ENCODE measurements around the gene LCAT. TPM values are rescaled to one million over a fixed set of nuclear protein-coding genes. Genes with fewer than 3 reads are reported as not detected.
"Not testable (repeated sequence)": the region's sequence is repeated elsewhere in the genome, so short reads cannot be mapped to it uniquely, and the experiment has no call there.

LCAT gene
- total RNA-seq, 2 experiments from 2014 or later, result 15.6 to 22.7 TPM

DNA sequence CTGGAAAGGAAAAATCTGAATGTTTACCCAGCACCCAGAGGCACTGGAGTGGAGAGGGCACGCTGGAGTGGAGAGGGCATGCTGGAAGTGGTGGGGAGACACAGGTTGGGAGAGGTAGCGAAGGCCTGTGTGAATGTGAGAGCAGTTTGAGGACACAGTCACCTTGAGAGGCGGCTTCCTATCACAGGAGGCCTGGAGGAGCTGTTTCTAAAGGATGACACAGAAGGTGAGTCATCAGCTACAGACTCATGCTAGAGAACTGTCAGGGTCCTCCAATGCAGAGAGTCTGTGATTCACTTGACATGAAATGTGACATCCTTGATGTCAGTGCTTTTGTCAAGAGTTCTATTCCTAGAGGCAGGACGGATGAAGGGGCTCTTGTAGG, 26.1 kb downstream of the LCAT start:
- Mint-ChIP-seq H3K36me3 (peaks cover 3% of the 10 kb centered on the region), H3K9me3 (ENCODE audit: low read depth) (no peaks in the 10 kb centered on the region), H3K4me3 (no peak overlapping the region), H3K27me3 (no peaks in the 10 kb centered on the region), H3K27ac (peak overlapping the region; percentile 80), H3K4me1 (peaks cover 26% of the 10 kb centered on the region)
- peak; percentile 61 for DNase-seq
- ATAC-seq, result peak; percentile 94
- CTCF ChIA-PET, result interaction anchor here (1.0 to 1.2 kb wide), 7 partner anchors 11 to 397 kb away, joined by 3 to 5 read pairs (median 3); partner anchors contain the start of gene PSMB10

DNA sequence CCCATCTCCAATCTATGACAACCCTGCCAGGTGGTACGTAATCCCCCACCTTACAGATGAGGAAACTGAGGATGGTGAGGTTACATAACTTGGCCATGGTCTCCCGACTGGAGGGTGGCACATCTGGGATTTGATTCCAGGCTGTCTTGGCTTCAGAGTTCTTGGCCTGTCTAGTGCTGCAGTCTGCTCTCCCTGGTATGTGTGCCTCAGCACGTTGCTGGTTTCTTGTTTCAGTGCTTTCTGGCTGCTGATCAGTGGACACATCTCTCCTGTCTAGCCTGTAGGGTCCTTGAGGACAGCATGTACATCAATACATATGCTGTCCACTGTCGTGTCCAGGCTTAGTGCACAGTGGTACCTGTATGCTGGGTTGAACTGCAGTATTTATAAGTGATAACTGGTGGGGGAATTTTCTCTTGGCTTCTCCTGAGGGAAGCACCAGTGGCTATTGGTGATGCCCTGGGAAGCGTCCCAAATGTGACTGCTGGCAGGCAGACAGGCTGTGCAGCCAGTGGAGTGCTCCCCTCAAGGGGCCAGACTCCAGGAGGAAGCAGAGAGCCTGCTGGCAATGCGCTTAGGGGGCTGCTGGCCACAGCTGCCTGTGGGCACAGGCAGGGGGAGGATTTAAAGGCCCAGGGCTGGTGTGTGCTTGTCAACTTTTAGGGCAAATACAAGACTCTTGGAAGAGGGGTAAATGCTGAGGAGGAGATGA, 26.6 kb downstream of the LCAT start:
- CTCF ChIA-PET, result interaction anchor here (1.0 to 1.2 kb wide), 6 partner anchors 11 to 397 kb away, joined by 3 to 5 read pairs (median 3); partner anchors contain the start of gene PSMB10
- peaks cover 26% of the 10 kb centered on the region for H3K4me1 Mint-ChIP-seq
- no peaks in the 10 kb centered on the region for H3K27me3 Mint-ChIP-seq
- DNase-seq (no peak), ATAC-seq (no peak)
- H3K27ac Mint-ChIP-seq, result peak overlapping the region; percentile 80
- H3K36me3 Mint-ChIP-seq, result peaks cover 3% of the 10 kb centered on the region
- H3K4me3 Mint-ChIP-seq, result no peak overlapping the region
- H3K9me3 Mint-ChIP-seq (ENCODE audit: low read depth), result no peaks in the 10 kb centered on the region

DNA sequence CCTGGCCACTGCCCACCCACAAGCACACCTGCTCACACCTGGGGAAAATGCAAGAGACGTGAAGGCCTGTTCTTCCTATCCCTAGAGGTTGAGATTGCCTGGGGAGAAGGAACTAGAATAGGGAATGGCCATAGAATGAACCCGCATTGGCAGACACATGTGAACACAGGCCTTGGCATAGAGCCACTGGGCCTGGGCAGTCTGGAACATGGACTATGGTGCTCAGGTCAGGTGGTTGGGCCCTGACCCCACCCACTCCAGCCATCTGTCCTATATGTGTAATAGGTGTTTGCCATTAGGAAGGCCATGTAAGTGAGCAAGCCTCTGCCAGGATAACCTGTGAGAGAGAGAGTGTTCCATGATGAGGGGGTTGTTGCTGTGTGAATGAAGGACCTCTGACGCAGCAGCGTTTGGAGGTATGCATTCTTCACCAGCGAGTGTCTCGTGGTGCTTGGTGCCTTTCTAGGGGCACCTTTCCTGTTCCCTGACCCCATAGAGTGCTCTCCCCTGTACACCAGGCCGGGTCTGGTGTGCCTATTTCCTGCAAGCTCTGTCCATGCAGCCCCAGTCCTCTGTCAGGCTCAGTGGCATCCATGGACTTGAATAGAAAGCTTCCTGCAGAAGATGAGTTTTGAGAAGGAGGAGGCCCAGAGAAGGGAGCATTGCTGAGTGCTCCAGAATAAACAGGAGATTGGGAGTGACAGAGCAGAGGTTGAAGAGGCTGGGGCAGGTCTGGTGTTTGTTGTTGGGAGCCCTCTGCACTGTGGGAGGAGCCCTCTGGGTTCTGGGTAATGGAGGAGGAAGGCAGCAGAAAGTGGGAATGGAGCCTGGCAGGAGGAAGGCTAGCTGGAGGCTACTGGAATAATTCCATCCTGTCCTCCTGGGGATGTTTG, 27.8 kb downstream of the LCAT start:
- peaks cover 19% of the 10 kb centered on the region for H3K4me1 Mint-ChIP-seq
- no peaks in the 10 kb centered on the region for H3K27me3 Mint-ChIP-seq
- ATAC-seq (no peak), DNase-seq (no peak)
- no peak overlapping the region for H3K4me3 Mint-ChIP-seq
- no peaks in the 10 kb centered on the region for H3K9me3 Mint-ChIP-seq (ENCODE audit: low read depth)
- H3K36me3 Mint-ChIP-seq, result peaks cover 3% of the 10 kb centered on the region
- peak overlapping the region; percentile 52 for H3K27ac Mint-ChIP-seq
- CTCF ChIA-PET, result interaction anchor here (0.8 to 0.9 kb wide), 2 partner anchors 12 to 16 kb away, joined by 3 read pairs; no protein-coding TSS in a partner anchor

DNA sequence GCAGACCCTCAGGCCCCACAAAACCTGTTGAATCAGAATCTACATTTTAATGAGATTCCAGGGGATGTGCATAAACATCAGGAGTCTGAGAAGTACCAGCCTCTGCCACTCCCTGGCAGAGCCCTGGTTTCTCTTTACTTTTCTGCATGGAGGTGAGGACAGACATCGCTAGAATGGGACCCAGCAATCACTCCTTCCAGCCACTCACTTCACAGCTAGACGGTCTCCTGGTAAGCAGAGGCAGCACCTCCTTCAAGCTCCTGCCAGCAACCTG, 28.5 kb downstream of the LCAT start:
- H3K36me3 Mint-ChIP-seq; DNase-seq; H3K27ac Mint-ChIP-seq; H3K27me3 Mint-ChIP-seq; ATAC-seq; H3K4me3 Mint-ChIP-seq; H3K9me3 Mint-ChIP-seq (ENCODE audit: low read depth): not testable (repeated sequence)
- CTCF ChIA-PET, result interaction anchor here (0.8 to 2.4 kb wide), 3 partner anchors 13 to 21 kb away, joined by 3 to 10 read pairs (median 3); partner anchors contain the start of gene PSMB10
- H3K4me1 Mint-ChIP-seq, result peaks cover 22% of the 10 kb centered on the region

DNA sequence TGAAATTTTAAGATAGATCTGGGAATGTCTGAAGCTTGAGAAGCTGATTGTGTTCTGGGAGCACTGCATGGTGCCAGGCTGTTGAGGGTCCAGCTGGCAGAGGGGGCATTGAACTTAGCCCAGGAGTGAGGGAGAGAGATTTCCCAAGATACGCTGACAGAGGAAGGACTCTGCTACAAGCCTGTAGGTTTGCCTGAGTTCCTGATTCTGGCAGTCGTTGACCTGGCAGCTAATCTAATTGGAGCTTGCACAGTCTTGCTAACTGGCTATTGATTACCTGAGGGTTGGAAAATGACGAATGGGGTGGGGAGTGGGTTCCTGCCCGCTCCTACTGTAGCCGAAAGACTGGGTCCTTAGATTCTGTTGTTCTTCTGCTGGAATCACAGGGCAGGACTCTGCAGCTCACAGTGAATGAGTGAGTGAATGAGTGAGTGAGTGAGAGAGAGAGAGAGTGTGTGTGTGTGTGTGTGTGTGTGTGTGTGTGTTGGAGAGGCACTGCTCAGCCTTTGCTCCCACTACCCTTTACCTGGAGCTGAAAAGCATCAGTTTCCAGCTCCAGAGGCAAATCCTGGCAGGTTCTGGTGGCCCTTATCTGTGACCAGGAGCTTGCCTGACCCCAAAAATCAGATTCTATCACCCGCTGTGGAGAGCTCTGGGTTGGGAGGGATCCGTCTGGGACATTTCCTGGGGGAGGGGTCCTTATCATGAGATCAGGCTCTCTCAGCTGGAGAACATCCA, 29.0 kb downstream of the LCAT start:
- H3K4me1 Mint-ChIP-seq, result peaks cover 27% of the 10 kb centered on the region
- CTCF ChIA-PET, result interaction anchor here (0.8 to 2.4 kb wide), 4 partner anchors 13 to 99 kb away, joined by 3 to 10 read pairs (median 5); partner anchors contain the start of gene PSMB10
- H3K27me3 Mint-ChIP-seq, result no peaks in the 10 kb centered on the region
- DNase-seq (no peak), ATAC-seq (no peak)
- H3K9me3 Mint-ChIP-seq (ENCODE audit: low read depth), result no peaks in the 10 kb centered on the region
- H3K36me3 Mint-ChIP-seq, result peaks cover 1% of the 10 kb centered on the region
- no peak overlapping the region for H3K4me3 Mint-ChIP-seq
- no peak overlapping the region for H3K27ac Mint-ChIP-seq

DNA sequence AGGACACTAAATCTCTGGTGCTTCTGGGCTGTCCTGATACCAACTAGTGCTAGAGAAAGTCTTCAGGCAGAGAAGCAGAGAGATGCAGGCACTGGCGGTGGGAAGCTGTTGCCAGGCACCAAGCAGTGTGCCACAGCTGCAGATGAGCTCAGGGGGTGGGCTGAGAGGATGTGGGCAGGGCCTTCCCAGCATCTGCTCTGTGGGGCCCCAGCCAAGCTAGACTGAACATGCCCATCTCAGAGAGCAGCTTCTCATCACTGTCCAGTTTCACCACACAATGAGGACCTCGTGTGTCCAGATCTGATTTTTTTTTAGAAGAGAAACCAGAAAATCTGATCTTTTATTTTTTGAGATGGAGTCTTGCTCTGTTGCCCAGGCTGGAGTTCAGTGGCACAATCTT, 33.8 kb downstream of the LCAT start:
- H3K27me3 Mint-ChIP-seq, result no peaks in the 10 kb centered on the region
- CTCF ChIA-PET, result interaction anchor here (0.7 to 3.1 kb wide), 8 partner anchors 18 to 131 kb away, joined by 3 to 13 read pairs (median 5); no protein-coding TSS in a partner anchor
- no peak overlapping the region for H3K4me3 Mint-ChIP-seq
- peak overlapping the region; percentile 47 for H3K27ac Mint-ChIP-seq
- H3K9me3 Mint-ChIP-seq (ENCODE audit: low read depth), result no peaks in the 10 kb centered on the region
- peaks cover 17% of the 10 kb centered on the region for H3K4me1 Mint-ChIP-seq
- peak; percentile 73 for DNase-seq
- peak; percentile 95 for ATAC-seq
- peaks cover 4% of the 10 kb centered on the region for H3K36me3 Mint-ChIP-seq

DNA sequence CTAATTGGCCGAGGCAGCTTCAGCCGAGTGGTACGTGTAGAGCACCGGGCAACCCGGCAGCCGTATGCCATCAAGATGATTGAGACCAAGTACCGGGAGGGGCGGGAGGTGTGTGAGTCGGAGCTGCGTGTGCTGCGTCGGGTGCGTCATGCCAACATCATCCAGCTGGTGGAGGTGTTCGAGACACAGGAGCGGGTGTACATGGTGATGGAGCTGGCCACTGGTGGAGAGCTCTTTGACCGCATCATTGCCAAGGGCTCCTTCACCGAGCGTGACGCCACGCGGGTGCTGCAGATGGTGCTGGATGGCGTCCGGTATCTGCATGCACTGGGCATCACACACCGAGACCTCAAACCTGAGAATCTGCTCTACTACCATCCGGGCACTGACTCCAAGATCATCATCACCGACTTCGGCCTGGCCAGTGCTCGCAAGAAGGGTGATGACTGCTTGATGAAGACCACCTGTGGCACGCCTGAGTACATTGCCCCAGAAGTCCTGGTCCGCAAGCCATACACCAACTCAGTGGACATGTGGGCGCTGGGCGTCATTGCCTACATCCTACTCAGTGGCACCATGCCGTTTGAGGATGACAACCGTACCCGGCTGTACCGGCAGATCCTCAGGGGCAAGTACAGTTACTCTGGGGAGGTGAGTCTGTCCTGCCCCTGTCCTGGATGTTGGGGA, 34.7 kb downstream of the LCAT start:
- Mint-ChIP-seq H3K27ac (peak overlapping the region; percentile 47), H3K4me1 (peaks cover 17% of the 10 kb centered on the region), H3K4me3 (no peak overlapping the region), H3K9me3 (ENCODE audit: low read depth) (no peaks in the 10 kb centered on the region), H3K27me3 (no peaks in the 10 kb centered on the region), H3K36me3 (peaks cover 4% of the 10 kb centered on the region)
- no peak for DNase-seq
- CTCF ChIA-PET, result interaction anchor here (1.0 kb wide), 1 partner anchor 93 kb away, joined by 4 read pairs; no protein-coding TSS in a partner anchor
- no peak for ATAC-seq

DNA sequence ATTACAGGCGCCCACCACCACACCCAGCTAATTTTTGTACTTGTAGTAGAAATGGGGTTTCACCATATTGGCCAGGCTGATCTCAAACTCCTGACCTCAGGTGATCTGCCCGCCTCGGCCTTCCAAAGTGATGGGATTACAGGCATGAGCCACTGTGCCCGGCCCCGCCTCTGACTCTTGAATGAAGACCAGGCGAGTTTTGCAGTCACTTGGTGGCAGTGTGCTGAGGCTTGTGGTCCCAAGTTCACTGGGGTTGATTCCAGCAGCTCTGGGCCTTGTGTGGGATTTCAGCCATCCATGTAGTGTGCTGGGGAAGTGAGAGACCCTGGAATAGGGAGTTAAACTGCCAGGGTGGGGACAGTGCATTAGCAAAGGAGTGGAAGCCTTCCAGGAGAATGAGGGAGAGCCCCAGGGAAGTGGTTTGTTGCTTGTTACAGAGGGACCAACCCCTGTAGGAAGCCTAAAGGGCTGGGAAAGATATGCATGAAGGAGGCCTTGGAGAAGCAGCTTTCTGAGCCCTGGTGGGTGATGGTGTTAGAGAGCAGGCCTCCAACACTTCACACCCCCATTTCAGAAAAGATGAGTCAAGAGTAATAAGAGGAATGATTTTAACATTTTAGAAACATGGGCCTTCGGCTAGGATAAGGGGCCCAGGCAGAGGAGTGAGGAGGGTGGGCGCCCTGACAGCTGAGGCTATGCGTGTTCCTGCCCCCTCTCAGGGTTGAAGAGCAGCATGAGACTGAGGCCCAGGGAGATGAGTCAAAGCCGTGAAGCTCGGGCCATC, 36.3 kb downstream of the LCAT start:
- H3K27ac Mint-ChIP-seq, result peak overlapping the region; percentile 0
- H3K4me1 Mint-ChIP-seq, result peaks cover 17% of the 10 kb centered on the region
- ATAC-seq, result no peak
- CTCF ChIA-PET, result interaction anchor here (1.7 kb wide), 1 partner anchor 24 kb away, joined by 7 read pairs; no protein-coding TSS in a partner anchor
- no peak overlapping the region for H3K4me3 Mint-ChIP-seq
- DNase-seq, result no peak
- no peaks in the 10 kb centered on the region for H3K27me3 Mint-ChIP-seq
- H3K9me3 Mint-ChIP-seq (ENCODE audit: low read depth), result no peaks in the 10 kb centered on the region
- H3K36me3 Mint-ChIP-seq, result peaks cover 4% of the 10 kb centered on the region

DNA sequence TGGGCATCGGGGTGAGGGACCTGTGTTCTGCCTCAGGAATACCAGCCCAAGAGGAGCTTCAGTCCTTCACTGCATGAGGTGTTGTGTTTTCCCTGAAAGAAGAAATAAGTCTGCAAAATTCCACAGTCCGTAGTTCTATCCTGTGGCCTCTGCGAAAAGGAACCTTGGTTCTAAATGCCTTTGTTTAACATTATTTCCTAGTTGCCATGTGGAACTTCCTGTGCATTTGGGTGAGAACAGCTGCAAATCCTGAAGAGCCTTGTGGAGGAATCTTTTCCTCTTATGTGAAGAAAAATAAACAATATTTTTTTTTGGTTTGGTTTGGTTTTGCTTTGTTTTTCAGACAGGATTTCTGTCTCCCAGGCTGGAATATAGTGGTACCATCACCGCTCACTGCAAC, 41.1 kb downstream of the LCAT start:
- no peaks in the 10 kb centered on the region for H3K36me3 Mint-ChIP-seq
- no peaks in the 10 kb centered on the region for H3K9me3 Mint-ChIP-seq (ENCODE audit: low read depth)
- no peak overlapping the region for H3K4me3 Mint-ChIP-seq
- no peak for ATAC-seq
- no peak overlapping the region for H3K27ac Mint-ChIP-seq
- H3K27me3 Mint-ChIP-seq, result no peaks in the 10 kb centered on the region
- DNase-seq, result no peak
- CTCF ChIA-PET, result interaction anchor here (0.6 to 1.9 kb wide), 2 partner anchors 84 to 86 kb away, joined by 4 to 7 read pairs; no protein-coding TSS in a partner anchor
- H3K4me1 Mint-ChIP-seq, result no peaks in the 10 kb centered on the region

DNA sequence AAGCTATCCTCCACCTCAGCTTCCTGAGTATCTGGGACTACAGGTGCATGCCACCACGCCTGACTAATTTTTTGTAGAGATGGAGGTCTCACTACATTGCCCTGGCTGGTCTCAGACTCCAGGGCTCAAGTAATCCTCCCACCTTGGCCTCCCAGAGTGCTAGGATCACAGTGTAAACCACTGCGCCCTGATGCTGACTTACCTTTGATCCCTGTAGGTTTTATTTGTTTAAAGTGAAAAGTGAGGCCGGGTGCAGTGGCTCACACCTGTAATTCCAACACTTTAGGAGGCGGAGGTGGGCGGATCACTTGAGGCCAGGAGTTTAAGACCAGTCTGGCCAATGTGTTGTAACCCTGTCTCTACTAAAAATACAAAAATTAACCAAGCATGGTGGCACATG, 42.2 kb downstream of the LCAT start:
- no peaks in the 10 kb centered on the region for H3K36me3 Mint-ChIP-seq
- DNase-seq (no peak), ATAC-seq (no peak)
- no peak overlapping the region for H3K4me3 Mint-ChIP-seq
- H3K27me3 Mint-ChIP-seq, result no peaks in the 10 kb centered on the region
- no peaks in the 10 kb centered on the region for H3K9me3 Mint-ChIP-seq (ENCODE audit: low read depth)
- no peak overlapping the region for H3K27ac Mint-ChIP-seq
- no peaks in the 10 kb centered on the region for H3K4me1 Mint-ChIP-seq
- CTCF ChIA-PET, result interaction anchor here (1.6 to 1.7 kb wide), 2 partner anchors 18 to 85 kb away, joined by 4 to 6 read pairs; no protein-coding TSS in a partner anchor

DNA sequence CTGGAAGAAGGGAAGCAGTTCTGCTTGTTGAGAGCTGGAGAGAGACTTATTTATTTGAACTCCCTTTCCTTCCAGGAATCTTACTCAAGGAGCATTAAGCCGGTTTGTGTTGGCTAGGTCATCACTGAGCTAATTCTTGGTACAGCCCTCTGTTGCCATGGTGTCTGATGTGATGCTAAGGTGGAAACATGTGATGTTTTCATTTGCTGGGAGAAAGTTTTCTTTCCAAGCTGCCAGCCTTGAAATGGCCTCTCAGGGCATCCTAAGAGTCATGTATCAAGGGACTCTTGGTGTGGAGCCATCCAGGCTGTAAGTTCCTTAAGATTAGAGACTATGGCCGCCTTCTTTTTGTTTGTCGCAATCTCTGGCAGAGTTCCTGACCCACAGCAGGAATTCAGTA, 46.7 kb downstream of the LCAT start:
- H3K9me3 Mint-ChIP-seq (ENCODE audit: low read depth), result no peaks in the 10 kb centered on the region
- no peak overlapping the region for H3K4me3 Mint-ChIP-seq
- H3K36me3 Mint-ChIP-seq, result peaks cover 2% of the 10 kb centered on the region
- H3K27me3 Mint-ChIP-seq, result no peaks in the 10 kb centered on the region
- H3K27ac Mint-ChIP-seq, result no peak overlapping the region
- DNase-seq (no peak), ATAC-seq (no peak)
- peaks cover 22% of the 10 kb centered on the region for H3K4me1 Mint-ChIP-seq
- CTCF ChIA-PET, result interaction anchor here (1.2 to 2.1 kb wide), 4 partner anchors 13 to 144 kb away, joined by 3 to 7 read pairs (median 5); partner anchors contain the start of gene NRN1L
